Right kidney (tissue), 1 donor: Measurements from ENCODE around the gene SYNDIG1.

Experiments
- DNase-seq: peaks from one replicate; pipeline ENCODE4 v3.0.0-alpha.2; 2016

Gene SYNDIG1

DNA sequence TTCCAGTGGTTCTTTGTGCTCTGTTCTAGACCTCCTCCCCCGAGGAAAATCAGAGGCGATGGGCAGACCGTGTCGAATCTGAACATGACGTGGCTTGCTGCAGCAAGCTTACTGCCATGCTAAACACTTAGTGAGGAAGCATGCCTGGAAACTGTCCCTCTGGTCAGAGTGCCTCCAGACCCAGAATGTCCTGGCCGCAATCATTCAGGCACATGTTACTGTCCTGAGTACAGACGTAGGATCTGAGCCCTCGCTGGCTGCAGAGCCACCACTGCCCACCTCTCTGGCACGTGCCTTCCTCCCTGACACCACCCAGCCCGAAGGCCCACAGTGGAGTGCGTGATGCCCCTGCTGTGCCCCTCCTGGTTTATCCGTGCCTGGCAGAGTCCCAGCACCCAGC is 163.6 kb downstream of the SYNDIG1 start:
- DNase-seq = no peak

DNA sequence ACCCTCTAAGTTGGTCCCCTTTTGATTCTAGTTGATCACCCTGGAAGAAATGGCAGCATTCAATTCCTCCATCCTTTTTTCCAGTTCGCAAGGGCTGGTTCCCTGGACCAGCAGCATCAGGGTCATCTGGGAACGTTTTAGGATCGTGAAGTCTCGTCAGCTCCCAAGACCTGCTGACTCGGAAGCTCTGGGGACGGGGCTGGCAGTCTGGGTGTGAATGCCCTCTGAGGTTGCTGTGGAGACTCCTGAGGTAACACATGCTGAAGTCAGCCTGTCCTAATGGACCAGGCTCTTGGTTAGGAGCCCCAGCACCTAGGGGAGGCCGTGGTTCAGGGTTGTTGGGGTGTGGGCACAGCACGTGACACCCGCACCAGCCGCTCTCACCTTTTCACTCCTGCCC is 164.1 kb downstream of the SYNDIG1 start:
- no peak for DNase-seq

DNA sequence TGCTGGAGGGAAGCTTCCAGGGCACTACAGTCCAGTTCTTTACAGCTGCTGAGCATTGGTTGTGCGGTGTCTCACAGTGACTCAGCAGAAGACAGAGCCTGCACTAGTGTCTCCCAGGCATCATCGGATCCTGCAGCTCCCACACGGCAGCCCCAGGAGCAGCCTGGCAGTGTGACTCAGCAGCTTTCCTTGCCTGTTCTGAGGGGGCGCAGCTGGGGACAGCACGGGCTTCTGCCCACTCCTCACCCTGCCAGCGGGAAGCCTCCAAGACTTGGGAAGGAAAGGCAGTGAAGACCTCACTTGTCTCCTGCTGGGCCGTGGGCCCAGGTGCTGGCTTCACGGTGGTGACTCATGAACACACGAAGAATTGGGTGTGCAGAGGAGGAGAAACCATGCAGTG is 165.4 kb downstream of the SYNDIG1 start:
- DNase-seq = no peak

DNA sequence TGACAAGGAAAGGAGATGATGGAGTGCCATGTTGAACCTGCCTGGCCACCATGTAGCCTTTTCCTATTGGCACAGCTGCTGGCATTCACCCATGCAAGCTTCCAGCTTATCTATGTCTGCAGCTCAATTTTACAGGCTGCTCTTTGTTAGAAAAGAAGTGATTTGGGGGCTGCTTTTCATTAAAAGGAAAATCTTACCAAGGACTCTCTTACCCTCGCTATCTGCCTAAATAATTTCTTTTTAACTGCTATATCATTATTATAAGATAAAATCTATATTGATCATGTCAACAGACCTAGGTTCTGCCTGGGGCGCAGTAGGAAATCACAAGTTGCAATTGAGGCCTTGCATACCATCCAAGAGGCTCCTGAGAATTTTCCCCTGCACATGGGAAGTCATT is 167.2 kb downstream of the SYNDIG1 start:
- DNase-seq = no peak

DNA sequence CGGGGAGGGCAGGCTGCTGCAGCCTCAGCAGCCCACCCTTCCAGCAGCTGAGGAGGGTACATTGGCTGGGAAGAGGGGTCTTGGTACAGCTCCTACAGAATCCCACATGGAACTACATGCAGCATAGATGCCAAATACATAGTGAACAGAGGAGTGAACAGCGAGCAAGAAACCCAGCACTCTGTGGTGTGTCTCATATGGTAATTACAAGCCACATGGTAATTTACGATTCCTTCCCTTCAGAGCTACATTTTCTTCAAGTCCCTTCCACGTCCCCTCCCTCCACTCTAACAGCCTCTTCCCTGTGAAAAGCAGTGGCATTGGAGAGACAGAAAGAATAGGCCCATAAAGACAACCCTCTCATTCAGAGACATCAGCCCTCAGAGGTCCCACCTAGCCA is 167.7 kb downstream of the SYNDIG1 start:
- no peak for DNase-seq

DNA sequence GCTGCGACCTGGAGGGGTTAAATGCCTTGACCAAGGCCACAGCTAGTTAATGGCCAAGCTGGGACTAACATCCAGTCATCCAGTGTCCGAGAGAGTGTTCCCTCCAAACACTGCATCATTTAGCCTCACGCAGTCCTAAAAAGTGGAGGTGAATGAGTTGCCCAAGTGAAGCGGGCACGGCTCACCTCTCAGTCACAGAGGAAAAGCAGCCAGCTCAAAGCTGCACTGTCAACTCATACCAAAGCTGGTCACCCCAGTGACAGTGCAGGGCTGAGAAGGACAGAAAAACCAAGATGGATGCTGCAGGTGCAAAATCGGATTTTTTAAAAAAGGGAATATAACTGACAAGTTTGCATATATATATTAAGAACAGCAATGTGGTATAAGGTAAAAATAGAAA is 168.5 kb downstream of the SYNDIG1 start:
- DNase-seq = no peak

DNA sequence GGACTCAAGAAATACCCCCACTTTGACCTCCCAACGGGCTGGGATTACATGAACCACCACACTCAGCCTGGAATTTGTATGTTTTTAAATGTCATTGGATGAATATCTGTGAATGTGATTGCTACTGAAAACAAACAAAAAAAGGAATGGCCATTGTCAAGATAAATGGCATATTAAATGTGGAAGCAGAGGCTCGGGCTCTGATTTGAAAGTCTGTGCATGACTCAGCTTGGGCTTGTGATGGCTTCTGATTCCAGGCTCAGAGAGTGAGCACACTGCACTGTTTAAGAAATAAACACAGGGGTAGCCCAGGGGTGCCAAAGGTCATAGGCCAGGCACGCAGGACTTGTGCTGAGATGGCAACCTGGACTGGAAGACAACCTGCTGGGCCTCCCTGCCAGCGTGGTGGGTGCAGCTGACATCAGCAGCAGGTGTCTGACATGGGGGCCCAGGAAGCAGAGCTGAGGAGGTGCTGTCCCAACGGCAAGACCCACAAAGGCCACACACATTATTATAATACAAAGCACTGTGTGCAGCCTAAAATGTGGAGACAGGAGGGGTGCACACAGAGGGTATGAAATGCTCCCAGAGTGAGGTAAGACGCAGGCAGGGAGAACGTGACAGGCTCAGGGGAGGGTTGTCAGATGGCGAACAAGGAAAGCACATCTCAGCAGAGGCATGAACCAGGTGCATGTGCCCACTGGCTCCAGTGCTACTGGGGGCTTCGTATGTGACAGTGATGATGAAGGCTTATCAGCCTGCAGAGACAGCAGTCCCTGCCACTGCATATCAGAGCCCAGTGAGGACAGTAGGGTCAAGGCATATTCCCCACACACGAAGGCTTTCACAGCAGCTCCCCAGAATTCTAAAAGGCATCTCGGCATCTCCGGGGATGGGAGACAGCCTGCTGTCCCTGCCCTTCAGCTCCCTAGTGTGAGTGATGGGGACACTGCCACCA is 169.4 kb downstream of the SYNDIG1 start:
- no peak for DNase-seq

DNA sequence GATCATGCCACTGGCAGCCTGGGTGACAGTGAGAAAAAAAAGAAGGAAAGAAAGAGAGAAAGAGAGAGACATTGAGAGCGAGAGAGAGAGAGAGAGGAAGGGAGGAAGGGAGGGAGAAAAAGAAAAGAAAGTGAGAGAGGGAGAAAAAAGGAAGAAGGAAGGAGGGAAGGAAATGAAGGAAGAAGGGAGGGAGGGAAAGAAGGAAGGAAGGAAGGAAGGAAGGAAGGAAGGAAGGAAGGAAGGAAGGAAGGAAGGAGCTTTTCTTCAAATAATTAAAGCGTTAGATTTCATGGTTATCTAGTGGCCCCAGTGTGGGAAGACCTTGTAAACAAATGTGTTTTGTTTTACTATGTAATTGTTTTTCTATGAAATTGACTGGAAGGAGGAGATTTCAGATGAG is 170.8 kb downstream of the SYNDIG1 start:
- DNase-seq = no peak

DNA sequence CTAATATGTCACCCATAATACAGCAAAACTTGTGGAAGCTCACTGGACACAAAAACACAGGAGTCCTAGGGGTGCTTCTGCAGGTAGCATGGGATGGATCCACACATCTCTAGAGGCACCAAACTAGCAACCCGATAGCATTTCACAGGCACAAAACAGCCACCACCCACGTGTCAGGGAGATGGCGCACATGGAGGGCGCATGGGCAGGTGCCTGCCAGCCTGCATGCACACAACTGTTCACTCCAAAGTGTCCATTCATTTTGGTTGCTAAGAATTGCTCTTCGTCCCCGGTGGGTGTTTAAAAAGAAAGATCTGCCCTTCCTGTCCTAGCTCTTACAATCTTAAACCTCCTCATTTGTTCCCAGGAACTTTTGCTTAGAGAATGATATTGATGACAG is 171.3 kb downstream of the SYNDIG1 start:
- DNase-seq = no peak

DNA sequence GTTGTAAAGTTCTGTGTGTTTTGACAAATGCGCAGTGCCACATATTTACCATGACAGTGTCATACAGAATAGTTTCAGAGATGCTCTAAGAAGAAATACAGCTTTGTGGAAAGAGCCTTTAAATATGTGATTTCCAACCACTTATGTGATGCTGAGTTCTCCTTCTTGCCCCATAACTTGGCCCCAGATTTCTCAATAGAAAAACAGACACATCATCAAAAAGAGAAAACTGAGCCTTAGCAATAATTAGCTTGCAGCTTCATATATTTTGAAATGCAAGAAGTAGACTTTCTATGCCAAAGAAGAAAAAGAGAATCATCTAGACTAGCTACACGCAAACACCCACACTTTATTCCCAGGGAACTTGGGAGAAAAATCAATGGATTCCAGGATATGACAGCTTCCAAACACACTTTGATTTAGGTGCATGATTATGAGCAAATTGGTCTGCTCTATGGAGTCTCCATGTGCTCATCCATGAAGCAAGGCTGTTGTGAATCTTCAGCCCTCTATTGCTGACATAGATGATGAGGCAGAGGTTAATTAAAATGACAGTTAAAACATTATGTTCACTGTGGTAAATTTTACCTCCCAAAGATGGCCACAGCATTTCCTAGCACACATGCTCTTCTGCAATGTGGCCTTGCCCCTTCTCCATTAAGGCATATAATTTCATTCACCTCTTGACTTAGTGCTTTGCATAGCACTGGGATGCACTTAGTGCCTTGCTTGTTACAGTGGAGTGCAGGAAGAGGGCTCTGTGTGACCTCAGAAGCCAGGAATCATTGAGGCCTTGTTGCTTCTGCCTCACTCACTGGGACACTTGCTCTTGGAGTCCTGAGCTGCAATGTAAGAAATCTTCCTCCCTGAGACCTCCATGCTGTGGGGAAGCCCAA is 174.6 kb downstream of the SYNDIG1 start:
- no peak for DNase-seq

DNA sequence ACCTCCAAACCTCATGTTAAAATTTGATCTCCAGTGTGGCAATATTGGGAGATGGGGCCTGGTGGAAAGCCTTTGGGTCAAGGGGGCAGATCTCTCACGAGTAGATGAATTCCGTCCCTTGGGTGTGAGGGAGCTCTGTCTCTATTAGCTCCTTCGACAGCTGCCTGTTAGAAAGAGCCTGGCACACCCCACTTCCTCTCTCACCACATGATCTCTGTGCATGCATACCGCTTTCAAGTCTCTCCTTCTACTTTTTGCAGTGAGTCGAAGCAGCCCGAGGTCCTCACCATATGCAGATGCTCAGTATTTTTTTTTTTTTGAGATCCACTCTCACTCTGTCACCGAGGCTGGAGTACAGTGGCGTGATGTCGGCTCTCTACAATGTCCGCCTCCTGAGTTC is 176.9 kb downstream of the SYNDIG1 start:
- DNase-seq = no peak

DNA sequence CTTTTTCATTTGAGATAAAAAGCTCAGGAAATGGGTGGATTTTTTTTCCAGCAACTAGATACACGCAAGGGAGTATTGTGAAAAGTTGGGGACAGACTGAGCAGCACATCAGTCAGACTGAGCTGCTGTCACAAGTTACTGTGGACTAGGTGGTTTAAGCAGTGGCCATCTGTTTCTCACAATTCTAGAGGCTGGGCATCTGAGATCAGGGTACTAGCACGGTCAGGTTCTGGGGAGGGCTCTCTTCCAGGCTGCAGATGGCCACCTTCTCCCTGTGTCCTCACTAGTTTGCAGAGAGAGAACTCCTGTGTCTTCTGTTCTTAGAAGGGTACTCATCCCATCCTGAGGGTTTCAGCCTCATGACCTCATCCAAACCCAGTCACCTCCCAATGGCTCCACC is 178.3 kb downstream of the SYNDIG1 start:
- no peak for DNase-seq

DNA sequence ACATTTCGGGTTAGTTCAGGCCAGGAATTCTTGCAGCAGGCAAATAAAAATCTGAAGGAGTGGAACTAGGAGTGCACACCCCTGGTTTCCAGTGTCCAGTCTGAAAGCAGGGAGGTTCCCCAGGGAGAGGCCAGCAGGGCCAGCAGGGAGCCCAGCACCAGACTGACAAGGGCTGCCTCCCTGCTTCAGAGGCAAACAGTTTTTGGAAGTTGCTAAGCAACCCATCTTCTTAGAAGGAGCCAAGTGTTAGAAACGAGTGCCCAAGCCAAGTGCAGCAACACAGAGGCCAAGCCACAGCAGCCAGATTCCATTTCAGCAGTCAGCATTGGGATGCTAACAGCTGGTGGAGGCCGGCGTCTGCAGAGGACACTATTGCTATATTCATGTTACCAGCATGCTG is 179.1 kb downstream of the SYNDIG1 start:
- DNase-seq = no peak

DNA sequence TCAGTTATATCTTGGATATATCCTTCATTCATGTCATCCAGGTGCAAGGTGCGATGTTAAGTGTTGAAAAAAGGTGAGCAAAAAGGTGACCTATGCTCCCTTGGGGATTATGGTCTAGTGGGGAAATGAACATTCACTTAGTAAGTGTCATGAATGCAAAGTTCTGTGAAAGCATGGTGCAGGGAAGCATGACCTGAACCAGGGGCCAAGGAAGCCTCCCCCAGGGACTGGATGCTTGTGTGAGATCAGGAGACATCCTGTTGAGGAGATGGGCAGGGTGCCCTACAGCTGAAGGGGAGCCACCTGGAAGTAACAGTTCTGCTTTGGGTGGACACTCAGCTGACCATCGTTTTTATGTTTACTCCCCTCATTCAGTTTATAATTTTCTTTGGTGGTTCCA is 179.5 kb downstream of the SYNDIG1 start:
- DNase-seq = no peak

DNA sequence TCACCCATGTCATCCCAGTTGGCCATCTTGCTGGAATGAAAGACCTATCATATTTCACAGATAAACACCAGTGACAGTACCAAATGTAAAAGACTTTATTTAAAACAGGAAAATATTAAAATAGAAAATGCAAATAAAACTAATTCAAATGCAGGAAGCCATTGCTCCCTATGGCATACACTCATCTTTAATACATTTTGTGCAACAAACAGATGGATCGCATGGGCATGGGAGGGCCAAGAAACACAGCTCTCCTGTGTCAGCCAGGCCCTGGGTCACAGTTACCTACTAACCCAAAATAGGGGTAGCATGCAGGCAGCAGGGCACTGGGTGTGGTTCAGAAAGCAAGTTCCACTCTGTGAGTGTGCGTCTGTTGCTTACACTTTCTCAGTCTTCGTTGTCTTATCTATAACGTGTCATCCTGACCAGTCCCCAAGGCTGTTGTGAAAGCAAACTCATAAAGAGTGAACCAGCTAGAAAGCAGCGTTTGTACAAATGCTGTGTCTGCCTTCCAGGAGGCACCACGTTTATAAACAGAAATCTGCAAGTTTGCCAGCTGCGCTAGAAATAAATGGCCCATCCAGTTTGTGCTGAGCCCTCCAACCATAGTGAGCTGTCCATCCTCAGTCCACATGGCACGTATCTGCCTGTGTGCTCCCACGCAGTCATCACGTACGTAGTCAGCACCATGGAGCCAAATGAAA is 180.5 kb downstream of the SYNDIG1 start:
- no peak for DNase-seq

DNA sequence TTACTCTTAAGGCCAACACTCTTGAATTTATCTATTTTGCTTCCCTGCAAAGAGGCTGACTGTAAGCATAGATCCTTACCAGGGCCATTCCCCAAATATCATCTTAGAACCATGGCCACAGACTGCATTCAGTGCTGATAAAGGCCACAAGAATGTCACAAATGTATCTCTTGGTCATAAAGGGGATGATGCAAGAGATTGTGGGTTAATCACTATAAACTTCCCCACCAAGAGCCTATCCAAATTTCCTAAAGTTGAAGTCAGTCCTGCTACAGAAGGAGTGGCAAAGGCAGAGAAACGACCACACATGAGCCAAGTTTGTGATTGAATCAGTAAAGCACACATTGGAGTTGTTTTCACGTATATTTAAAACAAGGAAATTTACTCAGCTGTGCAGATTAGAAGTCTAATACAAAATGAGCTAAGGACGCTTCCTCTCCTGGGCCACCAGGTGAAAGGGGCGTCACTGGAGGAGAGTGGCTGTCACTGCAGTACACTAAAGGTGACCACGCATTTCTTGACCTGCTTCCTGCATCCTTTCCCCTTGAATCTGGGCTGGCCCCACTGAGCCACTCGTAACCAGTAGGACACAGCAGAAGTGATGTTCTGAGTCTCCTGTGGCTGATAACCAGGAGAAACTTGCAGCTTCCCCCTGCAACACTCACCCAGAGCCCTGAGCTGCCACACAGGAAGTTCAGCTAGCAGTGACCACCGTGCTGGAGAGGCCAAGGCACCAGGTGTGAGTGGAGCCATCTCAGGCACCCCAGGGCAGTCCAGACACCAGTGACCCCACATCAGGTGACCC is 181.9 kb downstream of the SYNDIG1 start:
- no peak for DNase-seq

DNA sequence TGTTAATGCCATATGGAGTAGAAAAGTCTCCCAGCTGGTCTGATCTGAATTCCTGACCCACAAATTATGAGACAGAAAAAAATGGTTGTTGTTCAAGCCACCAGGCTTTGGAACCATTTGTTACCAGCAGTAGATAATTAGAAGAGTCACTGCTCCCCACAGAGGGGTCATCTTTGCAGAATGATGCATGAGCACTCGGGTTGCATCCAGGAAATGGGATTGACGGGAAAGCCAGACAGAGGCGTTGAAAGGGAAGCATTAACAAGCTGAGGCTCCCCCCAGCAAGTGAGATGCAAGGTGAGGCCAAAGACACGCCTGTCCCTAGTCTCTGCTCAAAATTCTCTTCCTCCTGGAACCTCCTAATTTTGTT is 182.5 kb downstream of the SYNDIG1 start:
- DNase-seq = no peak

DNA sequence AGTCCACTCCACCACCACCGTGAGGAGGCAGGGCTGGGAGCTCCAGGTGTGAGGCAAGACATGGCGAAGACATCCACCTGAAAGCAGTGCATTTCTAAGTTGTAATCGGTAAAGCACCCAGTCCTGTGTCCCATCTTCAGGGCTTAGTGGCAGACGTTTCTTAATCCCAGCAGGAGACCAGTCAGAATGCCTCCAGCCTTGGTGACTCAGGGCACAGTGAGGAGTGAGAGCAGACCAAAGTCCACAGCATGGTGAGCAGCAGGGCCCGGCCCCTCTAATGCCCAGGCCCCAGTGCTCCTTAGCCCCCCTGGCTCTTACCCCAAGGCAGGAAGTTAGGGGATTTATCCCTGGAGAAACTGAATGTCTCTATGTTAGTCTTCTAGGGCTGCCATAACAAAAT is 183.9 kb downstream of the SYNDIG1 start:
- no peak for DNase-seq

DNA sequence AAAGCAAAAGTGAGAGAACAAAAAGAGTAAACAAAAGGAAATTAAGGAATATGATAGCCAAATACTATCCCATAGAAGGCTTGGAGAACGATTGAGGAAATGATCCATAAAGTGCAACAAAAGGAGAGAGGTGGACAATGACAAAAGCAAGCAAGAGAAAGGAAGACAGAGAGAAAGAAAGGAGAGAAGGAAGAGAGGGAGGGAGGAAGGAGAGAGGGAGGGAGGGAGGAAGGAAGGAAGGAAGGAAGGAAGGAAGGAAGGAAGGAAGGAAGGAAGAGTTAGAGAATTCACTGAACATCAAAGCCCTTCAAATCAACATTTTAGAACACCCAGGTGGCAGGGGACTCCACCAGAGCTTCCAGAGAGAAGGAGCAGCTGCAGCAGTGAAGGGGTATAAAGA is 185.0 kb downstream of the SYNDIG1 start:
- no peak for DNase-seq

DNA sequence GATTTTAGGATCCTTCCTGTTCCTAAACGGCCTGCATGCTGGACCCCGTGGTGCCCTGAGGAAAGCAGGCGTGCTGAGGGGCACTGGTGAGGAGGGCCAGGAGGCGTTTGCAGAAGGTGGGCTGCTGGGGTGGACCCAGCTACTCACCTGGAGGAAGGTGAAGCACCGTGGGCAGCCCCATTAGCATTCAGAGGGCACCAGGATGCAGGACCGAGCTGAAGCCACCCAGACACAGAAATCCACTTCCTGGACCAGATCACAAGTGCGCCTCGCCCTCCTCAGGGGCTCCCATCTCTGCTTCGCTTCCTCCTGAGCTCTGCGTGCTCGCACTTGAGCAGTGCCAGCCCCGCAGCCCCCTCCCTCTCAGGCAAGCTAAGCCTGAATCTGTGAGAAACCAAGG is 187.0 kb downstream of the SYNDIG1 start:
- no peak for DNase-seq

DNA sequence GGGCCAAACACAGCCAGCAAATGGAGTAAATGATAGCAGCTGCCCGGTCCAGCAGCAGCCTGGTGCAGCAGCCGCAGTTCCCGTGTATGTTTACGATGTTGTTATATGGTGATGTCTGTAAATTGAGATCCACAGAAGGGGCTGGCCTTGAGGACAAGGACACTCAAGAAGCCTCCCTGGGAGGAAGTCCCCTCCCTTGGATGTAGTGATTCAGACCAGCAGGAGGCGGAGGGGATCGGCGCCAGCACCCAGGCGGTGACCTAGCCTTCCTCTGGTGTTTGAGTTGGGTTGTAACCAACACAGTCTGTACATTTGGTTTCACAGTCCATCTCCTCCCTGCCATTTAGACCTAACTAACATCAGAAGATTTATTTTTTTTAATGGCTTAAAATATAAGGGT is 187.8 kb downstream of the SYNDIG1 start:
- DNase-seq = peak; percentile 33
